Panc1 (cell line): ENCODE results near the gene MUS81. TPM values are rescaled to one million over a fixed set of nuclear protein-coding genes. Genes with fewer than 3 reads are reported as not detected.
"Not testable (repeated sequence)": the region's sequence is repeated elsewhere in the genome, so short reads cannot be mapped to it uniquely, and the experiment has no call there.

ENCODE experiments used
- ATAC-seq: fragments of 200-7000 bp; cut with Tn5 transposase; 2 replicates; pipeline ENCODE4 v1.9.1; 2020; ENCODE audit warnings: mild to moderate bottlenecking, moderate library complexity
- BruUV-seq: library from RNA; stranded (reverse); fragments of 400-500 nt; replicated peaks from 2 replicates; lab custom pipeline; 2021; lab: Mats Ljungman, UMichigan
- CTCF ChIA-PET: fragments of 300-600 bp; sonication (Branson Sonifier 250); formaldehyde crosslinking; loops from one replicate; lab custom pipeline; 2022; ENCODE audit warnings: antibody characterized with exemption; lab: Charles Lee
- POLR2A ChIA-PET: fragments of 300-600 bp; sonication (Branson Sonifier 250); formaldehyde crosslinking; loops from one replicate; lab custom pipeline; 2022; ENCODE audit warnings: antibody characterized with exemption; lab: Charles Lee
- DNase-seq: peaks from one replicate; pipeline ENCODE4 v3.0.0-alpha.2; 2010; ENCODE audit warnings: low read depth, low spot score
- H3K27ac ChIP-seq: 2 replicates; pipeline ENCODE4 v1.5.1; 2011; ENCODE audit warnings: mild to moderate bottlenecking, low read length, inconsistent platforms
- H3K27me3 ChIP-seq: fragments of 200-500 bp; sonication (Bioruptor generic); 2 replicates; pipeline ENCODE4 v1.6.0; 2014; ENCODE audit warnings: low read length, inconsistent platforms; ENCODE audit not compliant: control insufficient read depth, insufficient read depth
- H3K36me3 ChIP-seq: fragments of 200-500 bp; sonication (Bioruptor generic); 2 replicates; pipeline ENCODE4 v1.5.1; 2014; ENCODE audit warnings: inconsistent platforms, mild to moderate bottlenecking, low read length, moderate library complexity; ENCODE audit not compliant: control insufficient read depth, insufficient read depth
- H3K4me1 ChIP-seq: 2 replicates; pipeline ENCODE4 v1.5.1; 2011; ENCODE audit warnings: inconsistent platforms, mild to moderate bottlenecking, low read length, moderate library complexity; ENCODE audit not compliant: control insufficient read depth, insufficient read depth
- H3K4me3 ChIP-seq, 2 experiments: 2 replicates each; pipeline ENCODE4 v1.5.1; 2011 to 2012; ENCODE audit warnings: low read depth in 2 of 2, low read length in 2 of 2, mild to moderate bottlenecking in 2 of 2, inconsistent platforms in 1 of 2, moderate library complexity in 1 of 2
- H3K9me3 ChIP-seq: fragments of 200-500 bp; sonication (Bioruptor generic); 2 replicates; pipeline ENCODE4 v1.5.1; 2014; ENCODE audit warnings: low read depth, mild to moderate bottlenecking, inconsistent platforms, low read length, moderate library complexity; ENCODE audit not compliant: control insufficient read depth, insufficient read depth
- POLR2AphosphoS5 ChIP-seq: IDR thresholded peaks from 2 replicates; pipeline ENCODE4 v1.6.1; 2012; ENCODE audit warnings: mild to moderate bottlenecking, low read depth, low read length, moderate library complexity
- REST ChIP-seq, 2 experiments: IDR thresholded peaks; 2 replicates each; pipeline ENCODE4 v1.6.1; 2011 to 2012; ENCODE audit warnings: low read depth in 2 of 2, control low read depth in 1 of 2, low read length in 1 of 2, mild to moderate bottlenecking in 1 of 2, moderate library complexity in 1 of 2; ENCODE audit not compliant: insufficient read depth in 1 of 2
- SIN3A ChIP-seq: IDR thresholded peaks from 2 replicates; pipeline ENCODE4 v1.6.1; 2012; ENCODE audit warnings: low read depth, mild to moderate bottlenecking, low read length, moderate library complexity, borderline replicate concordance; ENCODE audit not compliant: insufficient read depth
- TCF7L2 ChIP-seq: IDR thresholded peaks from 2 replicates; pipeline ENCODE4 v1.6.1; 2011; ENCODE audit warnings: mild to moderate bottlenecking, low read depth, low read length, inconsistent platforms
- in situ Hi-C: cut with HindIII; loops from 2 replicates; pipeline ENCODE4 v1.10.0; 2016; ENCODE audit warnings: low sequenced_read_pairs, low pct_unique_long_range_greater_than_20kb
- intact Hi-C: fragments of 100-400 bp; cut with micrococcal nuclease; formaldehyde crosslinking; loops from one replicate; pipeline ENCODE4 v1.10.0; 2022; ENCODE audit not compliant: unreplicated experiment
- total RNA-seq: library from RNA; stranded (reverse); gene quantifications from one replicate; pipeline ENCODE4 v1.2.1, GENCODE V29; 2021; ENCODE audit not compliant: unreplicated experiment
- TF ChIP-seq, protein P1 (sequence below): fragments of 450-650 bp; IDR thresholded peaks from 2 replicates; pipeline ENCODE4 v1.5.1; 2017; ENCODE audit warnings: mild to moderate bottlenecking

The MUS81 gene
- total RNA-seq, 1 experiment from 2014 or later: 140 TPM

DNA sequence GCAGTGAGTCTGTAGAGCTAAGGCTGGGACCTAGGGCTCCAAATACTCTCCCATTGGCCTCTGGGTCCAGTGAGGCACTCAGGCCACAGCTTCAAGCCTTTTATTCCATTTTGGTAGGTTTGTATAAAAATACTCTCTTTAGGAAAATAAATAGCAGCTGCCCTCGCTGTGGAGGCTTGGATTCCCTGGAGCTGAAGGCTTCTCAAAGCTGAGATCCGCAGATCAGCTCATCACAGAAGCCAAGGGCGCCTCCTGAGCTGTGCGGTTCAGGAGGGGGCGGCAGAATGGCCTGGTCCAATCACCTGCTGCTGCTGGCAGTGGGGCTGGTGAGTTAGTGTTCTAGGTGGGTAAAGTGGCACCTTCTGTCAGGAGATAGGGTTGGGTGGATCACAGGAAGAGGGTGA, 31.9 kb downstream of the MUS81 start:
- BruUV-seq, H3K36me3 ChIP-seq, in situ Hi-C loops, intact Hi-C loops, H3K27me3 ChIP-seq, H3K9me3 ChIP-seq, DNase-seq: not testable (repeated sequence)
- CTCF ChIA-PET: interaction anchor here (0.9 kb wide), 1 partner anchor 181 kb away, joined by 3 read pairs; no protein-coding TSS in a partner anchor
- POLR2A ChIA-PET: interaction anchor here (0.5 to 2.2 kb wide), 3 partner anchors 19 to 1489 kb away, joined by 4 to 8 read pairs (median 6); no protein-coding TSS in a partner anchor
- Histone ChIP-seq H3K4me1 (peaks cover 71% of the 10 kb centered on the region), H3K4me3 (peak overlapping the region; percentile 88 to 93), H3K27ac (peak overlapping the region; percentile 87)
- TF ChIP-seq, protein P1, sequence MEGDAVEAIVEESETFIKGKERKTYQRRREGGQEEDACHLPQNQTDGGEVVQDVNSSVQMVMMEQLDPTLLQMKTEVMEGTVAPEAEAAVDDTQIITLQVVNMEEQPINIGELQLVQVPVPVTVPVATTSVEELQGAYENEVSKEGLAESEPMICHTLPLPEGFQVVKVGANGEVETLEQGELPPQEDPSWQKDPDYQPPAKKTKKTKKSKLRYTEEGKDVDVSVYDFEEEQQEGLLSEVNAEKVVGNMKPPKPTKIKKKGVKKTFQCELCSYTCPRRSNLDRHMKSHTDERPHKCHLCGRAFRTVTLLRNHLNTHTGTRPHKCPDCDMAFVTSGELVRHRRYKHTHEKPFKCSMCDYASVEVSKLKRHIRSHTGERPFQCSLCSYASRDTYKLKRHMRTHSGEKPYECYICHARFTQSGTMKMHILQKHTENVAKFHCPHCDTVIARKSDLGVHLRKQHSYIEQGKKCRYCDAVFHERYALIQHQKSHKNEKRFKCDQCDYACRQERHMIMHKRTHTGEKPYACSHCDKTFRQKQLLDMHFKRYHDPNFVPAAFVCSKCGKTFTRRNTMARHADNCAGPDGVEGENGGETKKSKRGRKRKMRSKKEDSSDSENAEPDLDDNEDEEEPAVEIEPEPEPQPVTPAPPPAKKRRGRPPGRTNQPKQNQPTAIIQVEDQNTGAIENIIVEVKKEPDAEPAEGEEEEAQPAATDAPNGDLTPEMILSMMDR: peak; percentile 56; the same call in 1 of the 2 replicates
- ATAC-seq: peak; percentile 0

- peaks cover 67% of the 10 kb centered on the region for H3K4me1 ChIP-seq
- ATAC-seq (no peak), DNase-seq (no peak)
- no peaks in the 10 kb centered on the region for H3K27me3 ChIP-seq
- CTCF ChIA-PET: no interaction called here
- H3K36me3 ChIP-seq: no peaks in the 10 kb centered on the region; the same call in 1 of the 2 replicates
- H3K27ac ChIP-seq: peak overlapping the region; percentile 87
- TF ChIP-seq POLR2AphosphoS5: peak; percentile 70; the same call in 1 of the 2 replicates
- TF ChIP-seq SIN3A: no peak
- TF ChIP-seq REST (IDR thresholded peaks at IDR 0.05; ENCODE audit: insufficient read depth in 1 of 2, low read depth in 2 of 2, low read length in 1 of 2): peak in 1 of 2 experiments; percentile 17; a peak in 1 of 4 replicates
- POLR2A ChIA-PET: interaction anchor here (0.6 to 2.2 kb wide), 5 partner anchors 8 to 252 kb away, joined by 3 to 9 read pairs (median 4); no protein-coding TSS in a partner anchor
- no TSS peak for BruUV-seq
- in situ Hi-C loops: no loop called here
- no peaks in the 10 kb centered on the region for H3K9me3 ChIP-seq
- H3K4me3 ChIP-seq: peak overlapping the region; percentile 88 to 93
- intact Hi-C loops: no loop called here
Observed at GRCh38 chr11:65892661-65893317, 32.6 kb downstream of the MUS81 start.

GRCh38 chr11:65894034-65894591, 33.9 kb downstream of the MUS81 start:
- no peak for ATAC-seq

More at GRCh38 chr11:65894034-65894591, 33.9 kb downstream of the MUS81 start:
- no TSS peak for BruUV-seq
- no peaks in the 10 kb centered on the region for H3K9me3 ChIP-seq
- H3K27ac ChIP-seq: peak overlapping the region; percentile 87
- H3K27me3 ChIP-seq: no peaks in the 10 kb centered on the region
- H3K4me3 ChIP-seq: peak overlapping the region in 1 of 2 experiments; percentile 17; a peak in 2 of 4 replicates
- intact Hi-C loops (no loop called here), in situ Hi-C loops (no loop called here)
- ChIA-PET CTCF (no interaction called here), POLR2A (interaction anchor here (0.5 to 1.1 kb wide), 5 partner anchors 18 to 226 kb away, joined by 3 to 12 read pairs (median 4); no protein-coding TSS in a partner anchor)
- no peaks in the 10 kb centered on the region; the same call in 1 of the 2 replicates for H3K36me3 ChIP-seq
- peak; percentile 80 for TF ChIP-seq POLR2AphosphoS5
- TF ChIP-seq, protein P1: no peak; the same call in 1 of the 2 replicates
- TF ChIP-seq REST (IDR thresholded peaks at IDR 0.05; ENCODE audit: insufficient read depth in 1 of 2, low read depth in 2 of 2, low read length in 1 of 2): 0 out of 4 replicates have a peak, but pooled peaks of 1 of the 2 experiments have one; percentile 21
- 0 out of 2 replicates have a peak, but pooled peaks have one; percentile 32 for TF ChIP-seq TCF7L2
- TF ChIP-seq SIN3A: no peak
- peaks cover 63% of the 10 kb centered on the region for H3K4me1 ChIP-seq
- no peak for DNase-seq
